ENCODE data around the gene GTF2H3. TPM values are rescaled to one million over a fixed set of nuclear protein-coding genes. Genes with fewer than 3 reads are reported as not detected.
"Not testable (repeated sequence)": the region's sequence is repeated elsewhere in the genome, so short reads cannot be mapped to it uniquely, and the experiment has no call there.

The GTF2H3 gene
- total RNA-seq, 4 donors from 2014 or later: 18.8 to 49.4 (median 22.2) TPM

DNA sequence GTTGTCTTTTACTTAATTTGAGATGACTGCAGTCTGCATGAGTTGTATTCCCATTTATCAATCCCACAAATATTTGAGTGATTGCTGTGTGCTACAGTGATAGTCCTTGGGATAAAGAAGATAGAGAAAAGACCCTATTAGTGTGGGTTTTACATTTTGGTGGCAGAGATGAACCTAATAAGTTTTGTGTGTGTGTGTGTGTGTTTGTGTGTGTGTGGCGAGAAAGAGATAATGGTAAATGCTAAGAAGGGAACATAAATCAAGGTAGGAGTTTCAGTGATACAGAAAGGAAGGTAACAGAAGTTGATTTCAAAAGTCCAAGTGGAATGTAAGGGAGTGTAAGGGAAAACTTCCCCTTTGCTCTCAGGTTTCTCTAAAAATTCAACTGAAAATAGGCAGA lies 34.3 kb upstream of the GTF2H3 start:
- H3K4me3 ChIP-seq (ENCODE audit: low read depth, poor library complexity, severe bottlenecking): no peak overlapping the region
- DNase-seq (ENCODE audit: low spot score in 2 of 2): no peak
- 83 to 97% methylated on average over 1 of the region's 1 CpG for WGBS, 2 donors
- intact Hi-C loops (cut with DNase I; ENCODE audit: low total_unique reads): no loop called here
- no peak for TF ChIP-seq POLR2A (IDR thresholded peaks at IDR 0.05)
- TF ChIP-seq, protein P1, sequence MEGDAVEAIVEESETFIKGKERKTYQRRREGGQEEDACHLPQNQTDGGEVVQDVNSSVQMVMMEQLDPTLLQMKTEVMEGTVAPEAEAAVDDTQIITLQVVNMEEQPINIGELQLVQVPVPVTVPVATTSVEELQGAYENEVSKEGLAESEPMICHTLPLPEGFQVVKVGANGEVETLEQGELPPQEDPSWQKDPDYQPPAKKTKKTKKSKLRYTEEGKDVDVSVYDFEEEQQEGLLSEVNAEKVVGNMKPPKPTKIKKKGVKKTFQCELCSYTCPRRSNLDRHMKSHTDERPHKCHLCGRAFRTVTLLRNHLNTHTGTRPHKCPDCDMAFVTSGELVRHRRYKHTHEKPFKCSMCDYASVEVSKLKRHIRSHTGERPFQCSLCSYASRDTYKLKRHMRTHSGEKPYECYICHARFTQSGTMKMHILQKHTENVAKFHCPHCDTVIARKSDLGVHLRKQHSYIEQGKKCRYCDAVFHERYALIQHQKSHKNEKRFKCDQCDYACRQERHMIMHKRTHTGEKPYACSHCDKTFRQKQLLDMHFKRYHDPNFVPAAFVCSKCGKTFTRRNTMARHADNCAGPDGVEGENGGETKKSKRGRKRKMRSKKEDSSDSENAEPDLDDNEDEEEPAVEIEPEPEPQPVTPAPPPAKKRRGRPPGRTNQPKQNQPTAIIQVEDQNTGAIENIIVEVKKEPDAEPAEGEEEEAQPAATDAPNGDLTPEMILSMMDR (IDR thresholded peaks at IDR 0.05): no peak

DNA sequence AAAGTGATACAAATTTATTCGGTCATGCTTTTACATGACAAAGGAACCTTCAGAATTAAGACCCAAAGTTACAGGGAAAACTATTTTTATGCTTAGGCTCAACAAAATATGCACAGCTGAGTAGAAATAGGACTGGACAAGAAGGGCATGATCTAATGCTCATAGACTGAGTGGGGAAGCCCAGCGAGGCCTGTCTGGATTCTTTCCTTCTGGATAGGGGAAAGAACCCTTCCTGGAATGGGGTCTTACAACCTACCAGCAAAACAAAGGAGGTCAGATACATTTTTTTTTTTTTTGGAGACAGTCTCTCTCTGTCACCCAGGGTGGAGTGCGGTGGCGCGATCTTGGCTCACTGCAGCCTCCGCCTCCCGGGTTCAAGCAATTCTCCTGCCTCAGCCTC lies 33.9 kb upstream of the GTF2H3 start:
- H3K4me3 ChIP-seq (ENCODE audit: low read depth, poor library complexity, severe bottlenecking): no peak overlapping the region
- peak in 1 of 2 donors; percentile 28 for DNase-seq (ENCODE audit: low spot score in 2 of 2)
- 93 to 94% methylated on average over 7 of the region's 7 CpGs for WGBS, 2 donors

DNA sequence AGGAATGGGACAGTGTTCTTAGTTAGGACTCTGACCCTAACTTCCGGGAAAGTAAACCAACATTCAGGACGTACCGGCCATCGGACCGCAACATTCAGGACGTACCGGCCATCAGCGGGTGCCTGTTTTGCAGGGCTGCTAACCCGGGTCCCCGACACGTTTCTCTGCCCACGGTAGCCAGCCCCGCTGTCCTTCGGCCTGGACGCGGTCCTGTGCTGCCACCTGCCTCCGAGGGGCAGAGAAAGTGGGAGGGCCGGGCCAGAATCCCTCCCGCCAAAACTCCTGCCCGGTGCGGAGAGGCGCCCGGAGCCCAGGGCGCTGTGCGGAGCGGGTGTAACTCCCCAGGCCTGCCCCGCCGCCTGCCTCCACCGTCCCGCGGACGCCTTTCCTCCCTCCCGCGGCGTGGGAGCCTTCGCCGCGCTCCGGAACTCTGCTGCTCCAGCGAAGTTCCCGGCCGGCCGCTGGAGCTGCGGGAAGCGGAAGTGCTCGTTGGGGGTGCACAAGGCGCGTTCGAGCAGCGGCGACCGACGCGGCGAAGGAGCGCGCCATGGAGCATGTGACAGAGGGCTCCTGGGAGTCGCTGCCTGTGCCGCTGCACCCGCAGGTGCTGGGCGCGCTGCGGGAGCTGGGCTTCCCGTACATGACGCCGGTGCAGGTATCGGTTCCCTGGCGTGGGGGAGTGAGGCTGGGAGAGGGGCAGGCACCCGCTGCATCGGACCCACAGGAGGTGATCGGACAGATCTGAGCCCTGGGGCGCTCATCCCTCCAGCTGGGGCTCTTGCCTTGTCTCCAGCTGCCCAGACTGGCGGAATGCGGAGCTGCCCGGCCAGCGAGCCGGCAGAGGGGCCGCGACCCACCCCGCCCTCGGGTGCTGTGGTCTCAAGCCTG lies 31.8 kb upstream of the GTF2H3 start, which contains the start of gene DDX55:
TSS of gene DDX55 (plus strand) at position 498 of the 888 bp plus-strand sequence. CDS start at position 548, 50 bp downstream.
- WGBS, 2 donors: 0 to 1% methylated on average over 23 to 45 of the region's 81 CpGs
- H3K4me3 ChIP-seq (ENCODE audit: low read depth, poor library complexity, severe bottlenecking): peak within 1 kb of the TSS; percentile 99
- TF ChIP-seq POLR2A (IDR thresholded peaks at IDR 0.05): no peak
- TF ChIP-seq, protein P1 (IDR thresholded peaks at IDR 0.05): no peak
- intact Hi-C loops (cut with DNase I; ENCODE audit: low total_unique reads): no loop called here
- DNase-seq (ENCODE audit: low spot score in 2 of 2): peak; percentile 64 to 96

More for the DNA sequence above, 33.9 kb upstream of the GTF2H3 start:
- TF ChIP-seq, protein P1 (IDR thresholded peaks at IDR 0.05): no peak
- TF ChIP-seq POLR2A (IDR thresholded peaks at IDR 0.05): no peak
- intact Hi-C loops (cut with DNase I; ENCODE audit: low total_unique reads): no loop called here

DNA sequence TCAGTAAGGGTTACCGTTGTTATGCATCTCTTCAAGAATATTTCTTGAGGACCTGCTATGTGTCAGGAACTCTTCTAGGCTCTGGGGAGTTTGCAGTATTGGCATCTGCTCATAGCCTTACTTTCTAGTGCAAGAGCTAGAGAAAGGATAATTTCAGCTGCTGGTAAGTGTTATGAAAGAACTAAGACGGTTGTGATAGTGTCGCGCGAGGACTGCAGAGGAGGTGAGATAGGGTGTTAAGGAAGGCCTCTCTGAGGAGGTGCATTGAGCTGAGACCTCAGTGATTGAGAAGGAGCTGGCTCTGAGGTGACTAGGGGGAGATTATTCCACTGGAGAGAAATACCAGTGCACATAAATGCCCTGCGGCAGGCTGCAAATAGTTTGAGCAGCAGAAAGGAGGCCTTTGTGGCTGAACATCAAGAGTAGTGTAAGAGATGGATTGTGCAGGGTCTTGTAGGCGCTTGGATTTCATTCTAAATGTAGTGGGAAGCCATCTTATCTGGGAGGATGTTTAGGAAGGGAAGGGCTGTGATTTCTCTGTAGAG lies 30.9 kb upstream of the GTF2H3 start:
- H3K4me3 ChIP-seq (ENCODE audit: low read depth, poor library complexity, severe bottlenecking): peak overlapping the region; percentile 99
- intact Hi-C loops (cut with DNase I; ENCODE audit: low total_unique reads): no loop called here
- no peak for TF ChIP-seq POLR2A (IDR thresholded peaks at IDR 0.05)
- TF ChIP-seq, protein P1 (IDR thresholded peaks at IDR 0.05): no peak
- 7 to 8% methylated on average over 7 of the region's 7 CpGs for WGBS, 2 donors
- peak in 1 of 2 donors; percentile 76 for DNase-seq (ENCODE audit: low spot score in 2 of 2)

DNA sequence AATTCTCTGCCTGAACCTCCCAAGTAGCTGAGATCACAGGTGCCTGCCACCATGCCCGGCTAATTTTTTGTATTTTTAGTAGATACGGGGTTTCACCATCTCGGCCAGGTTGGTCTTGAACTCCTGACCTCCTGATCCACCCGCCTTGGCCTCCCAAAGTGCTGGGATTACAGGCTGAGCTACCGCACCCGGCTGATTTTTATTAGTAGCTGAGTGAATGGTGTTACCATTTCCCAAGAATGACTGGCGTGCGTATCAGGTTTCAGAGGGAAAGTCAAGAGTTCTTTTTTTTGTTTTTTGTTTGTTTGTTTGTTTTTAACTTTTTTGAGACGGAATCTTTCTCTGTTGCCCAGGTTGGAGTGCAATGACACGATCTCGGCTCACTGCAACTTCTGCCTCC lies 30.1 kb upstream of the GTF2H3 start:
- H3K4me3 ChIP-seq (ENCODE audit: low read depth, poor library complexity, severe bottlenecking); intact Hi-C loops (cut with DNase I; ENCODE audit: low total_unique reads): not testable (repeated sequence)
- DNase-seq (ENCODE audit: low spot score in 2 of 2): peak in 1 of 2 donors; percentile 60
- WGBS, 2 donors: 80 to 86% methylated on average over 11 of the region's 11 CpGs

DNA sequence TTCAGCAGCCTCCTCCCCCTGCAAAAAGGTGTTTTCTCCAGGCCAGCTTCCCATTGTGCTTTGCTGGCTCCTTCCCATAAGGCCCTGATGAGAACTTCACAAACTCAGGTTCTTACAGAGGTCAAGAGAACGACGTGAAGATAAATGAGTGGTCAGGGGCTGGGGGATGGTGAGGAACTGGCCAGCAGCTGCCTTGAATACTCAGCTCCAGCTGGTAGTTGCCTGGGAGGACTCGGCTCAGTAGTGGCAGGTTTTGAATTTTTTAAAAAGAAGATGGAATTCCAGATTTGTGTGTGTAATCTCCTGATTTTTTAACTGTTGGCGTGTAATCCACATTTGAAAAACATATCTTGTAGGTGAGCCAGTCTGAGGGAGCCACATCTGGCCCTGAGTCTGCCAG lies 25.9 kb upstream of the GTF2H3 start:
- intact Hi-C loops (cut with DNase I; ENCODE audit: low total_unique reads): no loop called here
- 80 to 86% methylated on average over 4 of the region's 4 CpGs for WGBS, 2 donors
- no peak for DNase-seq (ENCODE audit: low spot score in 2 of 2)

More for the DNA sequence above, 25.9 kb upstream of the GTF2H3 start:
- H3K4me3 ChIP-seq (ENCODE audit: low read depth, poor library complexity, severe bottlenecking): no peak overlapping the region
- TF ChIP-seq POLR2A (IDR thresholded peaks at IDR 0.05): no peak
- TF ChIP-seq, protein P1 (IDR thresholded peaks at IDR 0.05): no peak
